GM18526 (cell line): ENCODE data around the gene EHMT1.

ENCODE experiments used
- POLR2A ChIP-seq: IDR thresholded peaks from 3 replicates; pipeline ENCODE4 v1.6.1; 2011; ENCODE audit not compliant: insufficient read length; ENCODE audit errors: extremely low read depth

EHMT1 gene

DNA sequence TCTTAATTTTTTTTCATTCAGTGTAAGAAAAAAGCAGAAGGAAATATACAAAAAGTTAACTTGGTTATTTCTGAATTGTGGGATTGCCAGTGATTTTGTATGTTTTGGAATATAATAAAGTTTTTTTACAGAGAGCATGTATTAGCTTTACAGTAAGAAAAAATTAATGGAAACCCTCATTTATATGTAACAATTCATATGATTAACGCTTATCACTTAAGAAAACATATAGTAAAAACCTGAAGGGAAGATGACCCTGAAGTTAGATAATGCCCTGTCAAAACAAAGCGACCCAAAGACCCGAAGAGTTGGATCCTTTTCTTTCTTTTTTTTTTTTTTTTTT, 52.4 kb downstream of the EHMT1 start:
- TF ChIP-seq POLR2A: no peak

DNA sequence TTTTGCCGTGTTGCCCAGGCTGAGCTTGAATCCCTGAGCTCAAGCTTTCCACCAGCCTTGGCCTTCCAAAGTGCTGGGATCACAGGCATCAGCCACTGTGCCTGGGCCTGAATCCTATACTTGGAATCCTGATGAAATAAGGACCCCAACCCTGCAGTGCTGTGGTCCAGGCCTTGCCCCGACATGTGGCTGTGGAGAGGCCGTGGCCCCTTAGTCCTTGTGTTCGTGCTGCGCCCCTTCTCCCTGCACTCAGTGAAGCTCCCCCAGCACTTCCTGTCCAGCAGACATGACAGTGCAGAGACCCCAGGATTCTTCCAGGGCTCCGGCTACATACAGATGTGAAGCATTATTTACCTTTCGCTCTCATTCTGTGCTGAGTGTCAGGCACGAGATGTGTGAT, 52.9 kb downstream of the EHMT1 start:
- no peak for TF ChIP-seq POLR2A

DNA sequence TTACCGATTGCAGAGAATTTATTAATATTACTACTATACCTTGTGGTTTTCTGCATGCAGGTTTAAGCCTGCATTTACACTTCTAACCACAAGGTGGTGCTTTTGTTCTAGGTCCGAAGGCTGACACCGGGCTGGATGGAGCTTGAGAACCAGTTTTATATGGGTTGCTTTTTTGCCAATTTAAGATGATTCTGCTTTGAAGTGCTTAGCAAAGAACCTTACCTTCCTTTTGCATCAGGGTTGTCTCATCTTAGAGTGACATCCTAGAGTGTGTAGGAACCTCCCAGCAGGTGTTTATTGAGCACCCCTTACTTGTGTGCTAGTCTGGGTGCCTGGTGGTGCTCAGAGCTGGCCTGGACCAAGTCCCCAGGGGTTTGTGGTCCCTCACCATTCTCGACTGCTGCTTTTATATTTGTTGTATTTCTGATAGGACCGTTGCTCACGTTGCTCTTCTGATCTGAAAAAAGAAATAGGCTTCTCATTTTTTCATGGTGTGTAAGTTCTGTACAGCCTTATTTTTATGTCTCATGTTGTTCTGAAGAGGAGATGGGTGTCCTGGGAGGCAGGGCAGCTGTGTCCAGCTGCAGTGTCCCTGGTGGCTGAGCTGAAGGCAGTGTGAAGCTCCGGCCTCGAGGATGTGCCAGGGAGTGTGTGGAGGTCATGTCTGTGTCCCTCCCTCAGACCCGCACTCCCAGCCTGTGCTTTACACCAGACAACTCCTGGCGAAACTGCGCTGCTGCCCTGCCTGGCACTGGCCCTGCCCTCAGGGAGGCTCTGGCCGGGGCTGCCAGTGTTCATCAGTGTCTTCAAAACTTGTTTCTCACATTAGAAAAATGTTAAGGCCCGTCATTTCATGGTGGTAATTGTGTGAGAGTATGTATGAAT, 54.3 kb downstream of the EHMT1 start:
- no peak for TF ChIP-seq POLR2A

DNA sequence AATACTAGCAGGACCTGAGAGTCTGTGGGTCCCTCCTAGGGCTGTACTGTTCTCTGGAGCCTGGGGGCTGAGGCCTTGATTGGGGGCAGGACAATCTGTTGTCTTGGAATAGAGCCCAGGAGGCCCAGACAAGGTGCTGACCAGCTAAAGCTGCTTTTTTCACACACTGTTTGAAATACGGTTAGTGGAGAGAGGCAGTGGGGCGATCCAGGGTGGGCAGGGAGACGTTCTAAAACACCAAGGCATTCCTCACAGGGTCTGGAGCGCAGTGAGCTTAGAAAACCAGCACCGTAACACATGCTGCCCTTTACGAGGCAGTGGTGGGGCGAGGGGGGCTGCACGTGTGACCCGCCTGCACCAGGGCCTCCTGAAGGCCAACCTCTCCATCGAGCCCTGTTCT, 55.1 kb downstream of the EHMT1 start:
- no peak for TF ChIP-seq POLR2A

GRCh38 chr9:137674307-137674975, 55.6 kb downstream of the EHMT1 start:
- TF ChIP-seq POLR2A: no peak

DNA sequence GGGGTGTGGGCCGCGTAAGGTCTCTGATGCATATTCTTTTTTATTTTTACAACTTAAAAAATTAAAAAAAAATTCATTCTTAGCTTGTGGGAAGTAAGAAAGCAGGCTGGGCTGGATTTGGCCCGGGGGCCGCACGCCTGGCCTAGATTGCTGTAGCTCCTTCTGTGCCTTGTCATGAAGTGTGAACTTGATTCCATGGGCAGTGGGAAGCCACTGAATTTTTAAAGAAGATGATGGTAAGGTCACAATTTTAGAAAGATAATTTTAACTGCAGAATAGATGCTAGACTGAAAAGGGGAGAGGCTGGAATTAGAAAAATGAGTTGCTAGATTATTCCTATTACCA, 56.1 kb downstream of the EHMT1 start:
- TF ChIP-seq POLR2A: no peak

GRCh38 chr9:137676998-137677397, 58.2 kb downstream of the EHMT1 start:
- no peak for TF ChIP-seq POLR2A

- no peak for TF ChIP-seq POLR2A
Measured at GRCh38 chr9:137678202-137678601, 59.4 kb downstream of the EHMT1 start.

- no peak for TF ChIP-seq POLR2A
Measured at GRCh38 chr9:137679249-137679648, 60.4 kb downstream of the EHMT1 start.

DNA sequence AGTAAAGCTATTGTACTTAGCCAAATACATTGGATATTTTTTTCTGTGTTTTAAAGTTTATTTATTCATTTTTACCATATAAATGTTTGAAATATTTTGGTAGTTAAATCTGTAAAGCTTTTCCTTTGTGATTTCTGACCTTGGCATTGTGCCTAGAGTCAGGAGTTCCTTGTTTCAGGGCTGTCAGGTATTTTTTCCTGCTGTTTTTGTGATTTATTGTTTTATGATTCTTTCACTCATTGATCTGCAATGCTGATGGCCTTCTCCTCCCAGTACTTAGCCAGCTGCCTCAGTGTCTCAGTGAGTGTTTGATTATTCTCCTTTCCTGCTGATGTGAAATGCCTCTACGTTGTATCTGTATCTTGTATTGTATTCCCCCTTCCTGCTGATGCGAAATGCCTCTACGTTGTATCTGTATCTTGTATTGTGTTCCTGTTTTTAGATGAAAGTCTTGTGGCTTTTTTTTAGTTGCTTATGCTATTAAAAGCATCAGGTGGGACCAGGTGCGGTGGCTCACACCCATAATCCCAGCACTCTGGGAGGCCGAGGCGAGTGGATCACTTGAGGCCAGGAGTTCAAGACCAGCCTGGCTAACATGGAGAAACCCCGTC, 61.0 kb downstream of the EHMT1 start:
- no peak for TF ChIP-seq POLR2A

DNA sequence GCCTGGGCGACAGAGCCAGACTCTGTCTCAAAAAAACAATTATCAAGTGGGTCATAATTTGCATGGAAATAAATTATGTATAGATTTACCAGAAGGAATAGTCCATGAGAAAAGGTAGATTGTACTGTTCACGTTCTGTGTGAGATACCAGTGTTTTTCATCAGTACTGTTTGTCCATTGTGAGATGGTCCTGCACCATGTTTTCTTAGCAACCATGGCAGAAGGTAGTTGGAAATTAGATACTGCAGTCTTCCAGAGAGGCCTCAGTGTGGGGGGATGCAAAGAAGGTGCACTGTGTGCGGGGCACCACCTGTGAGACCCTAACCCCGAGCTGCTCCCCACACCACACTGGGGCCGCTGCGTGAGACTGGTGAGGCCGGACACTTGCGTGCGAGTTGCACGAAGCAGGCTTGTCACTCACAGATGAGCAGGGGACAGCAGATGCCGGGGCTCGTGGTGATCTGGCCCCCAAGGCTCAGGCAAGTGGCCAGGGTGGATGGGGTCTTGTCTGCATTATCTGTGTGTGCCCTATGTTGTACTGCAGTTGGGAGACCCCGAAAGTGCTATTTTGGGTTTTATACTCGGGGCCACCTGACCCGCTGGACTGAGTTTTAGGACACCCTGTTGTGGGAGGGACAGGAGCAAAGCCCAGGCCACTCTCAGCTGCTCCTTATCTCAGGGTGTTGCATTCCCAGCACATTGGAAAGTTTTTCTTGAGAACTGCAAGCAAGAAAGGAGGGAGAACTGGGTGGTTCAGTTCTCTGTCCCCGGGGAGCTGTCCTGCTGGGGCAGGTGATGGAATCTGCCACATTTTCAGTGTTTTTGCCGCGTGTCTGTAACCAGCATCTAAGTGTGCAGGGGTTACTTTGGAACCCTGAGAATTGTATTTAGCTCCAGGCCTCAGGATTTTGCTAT, 61.9 kb downstream of the EHMT1 start:
- TF ChIP-seq POLR2A: no peak

GRCh38 chr9:137682428-137683105, 63.8 kb downstream of the EHMT1 start:
- no peak for TF ChIP-seq POLR2A

DNA sequence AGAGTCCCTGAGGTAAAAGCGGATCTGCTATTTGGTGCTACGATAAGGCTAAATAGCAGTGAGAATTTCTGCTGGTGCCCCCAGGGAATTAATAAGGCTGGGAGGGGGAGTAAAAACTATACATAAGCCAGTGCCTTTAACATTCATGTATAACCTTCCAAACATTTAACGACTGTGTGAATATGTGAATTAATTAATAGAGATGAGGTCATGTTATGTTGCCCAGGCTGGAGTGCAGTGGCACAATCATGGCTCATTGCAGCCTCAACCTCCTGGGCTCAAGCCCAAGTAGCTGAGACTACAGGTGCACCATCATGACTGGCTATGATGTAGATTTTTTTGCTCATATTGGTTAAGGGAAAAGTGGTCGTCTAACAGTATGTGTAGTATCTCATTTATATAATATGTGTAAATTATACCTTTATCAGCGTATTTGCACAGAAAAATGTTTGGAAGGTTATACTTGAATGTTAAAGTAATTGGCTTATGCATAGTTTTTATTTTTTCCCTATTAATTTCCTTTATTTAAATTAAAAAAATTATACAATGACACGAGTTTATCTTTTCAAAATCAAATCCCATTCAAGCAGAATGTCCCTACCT, 64.6 kb downstream of the EHMT1 start:
- TF ChIP-seq POLR2A: no peak

- TF ChIP-seq POLR2A: no peak
Measured at GRCh38 chr9:137685035-137685740, 66.4 kb downstream of the EHMT1 start.
